Activated naive CD8-positive, alpha-beta T cell (primary cell): Measurements from ENCODE around the gene AKAP8.
"Not testable (repeated sequence)": the region's sequence is repeated elsewhere in the genome, so short reads cannot be mapped to it uniquely, and the experiment has no call there.

ENCODE experiments used
- H3K27ac Mint-ChIP-seq: one replicate; pipeline ENCODE4 v1.8.0; 2021; ENCODE audit warnings: mixed read lengths
- H3K27me3 Mint-ChIP-seq: one replicate; pipeline ENCODE4 v1.8.0; 2021; ENCODE audit warnings: mixed read lengths
- H3K36me3 Mint-ChIP-seq: one replicate; pipeline ENCODE4 v1.8.0; 2021; ENCODE audit warnings: mixed read lengths
- H3K4me1 Mint-ChIP-seq: one replicate; pipeline ENCODE4 v1.8.0; 2021; ENCODE audit warnings: low read depth, mixed read lengths
- H3K4me3 Mint-ChIP-seq: one replicate; pipeline ENCODE4 v1.8.0; 2021; ENCODE audit warnings: mild to moderate bottlenecking, mixed read lengths
- H3K9me3 Mint-ChIP-seq: one replicate; pipeline ENCODE4 v1.8.0; 2021; ENCODE audit warnings: low read depth, mixed read lengths

Gene AKAP8

DNA sequence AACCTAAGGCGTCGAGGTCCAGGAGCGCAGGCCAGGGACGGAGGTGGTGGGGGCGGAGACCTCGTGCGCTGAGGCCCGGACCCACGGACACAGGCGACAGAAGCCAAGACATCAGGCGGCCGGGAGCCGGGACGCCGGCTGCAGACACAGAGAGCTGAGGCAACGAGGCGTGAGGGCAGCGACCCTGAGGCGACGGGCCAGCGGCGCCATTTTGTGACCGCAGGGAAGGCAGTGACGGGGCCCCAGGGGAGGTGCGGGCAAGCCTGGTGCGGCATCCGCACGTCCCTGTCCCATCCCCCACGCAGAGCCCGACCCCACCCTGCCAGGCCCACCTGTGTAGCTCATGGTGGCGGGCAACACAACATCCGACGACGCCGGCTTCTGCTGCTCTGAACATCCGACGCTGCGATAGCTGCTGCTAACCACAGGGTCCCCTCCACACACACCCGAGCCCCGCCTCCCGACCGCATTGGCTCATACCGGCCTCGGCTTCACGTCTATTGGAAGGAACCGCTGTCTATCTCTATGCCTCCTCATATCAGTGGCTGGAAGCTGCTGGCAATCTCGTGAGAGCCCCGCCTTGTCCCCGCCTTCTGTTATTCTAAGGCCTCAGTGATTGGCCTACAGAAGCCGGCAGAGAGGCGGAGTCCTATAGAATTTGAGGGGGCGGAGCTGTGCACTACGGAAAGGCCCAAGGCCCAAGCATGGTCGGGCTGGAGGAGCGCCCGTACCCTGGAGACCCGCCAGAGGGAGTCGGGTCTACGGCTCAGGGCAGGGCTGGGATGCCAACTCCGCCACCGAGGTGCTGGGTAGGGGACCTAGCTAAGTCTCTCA lies 39.2 kb upstream of the AKAP8 start, which contains the start of gene AKAP8L:
Gene AKAP8L, minus strand, starts transcription at position 410 of the 834 bp plus-strand sequence. Its CDS starts 65 bp downstream, at position 345.
- Mint-ChIP-seq H3K4me3 (peak within 1 kb of the TSS; percentile 99), H3K27me3 (no peaks in the 10 kb centered on the region), H3K27ac (peak within 1 kb of the TSS; percentile 98), H3K36me3 (peaks cover 7% of the 10 kb centered on the region), H3K4me1 (peaks cover 44% of the 10 kb centered on the region), H3K9me3 (no peaks in the 10 kb centered on the region)

DNA sequence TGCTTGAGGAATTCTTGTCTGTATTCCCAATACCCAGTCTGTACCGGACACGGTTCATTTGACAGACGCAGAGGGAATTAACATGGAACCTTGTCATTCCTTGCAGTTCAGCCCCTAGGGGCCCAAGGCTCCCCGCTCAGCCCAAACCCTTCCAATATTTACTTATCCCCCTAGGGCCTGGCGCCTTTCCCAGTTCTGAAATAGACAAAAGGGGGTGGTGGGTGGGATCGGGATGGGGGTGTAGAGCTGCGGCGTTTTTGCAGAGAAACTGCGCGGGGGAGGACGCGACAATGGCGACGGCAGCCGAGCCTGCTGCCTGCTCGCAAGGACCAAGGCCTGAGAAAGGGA lies 38.6 kb upstream of the AKAP8 start:
- H3K9me3 Mint-ChIP-seq = no peaks in the 10 kb centered on the region
- H3K27ac Mint-ChIP-seq = peak overlapping the region; percentile 89
- H3K4me3 Mint-ChIP-seq = peak overlapping the region; percentile 99
- no peaks in the 10 kb centered on the region for H3K27me3 Mint-ChIP-seq
- H3K4me1 Mint-ChIP-seq = peaks cover 50% of the 10 kb centered on the region
- peaks cover 3% of the 10 kb centered on the region for H3K36me3 Mint-ChIP-seq

DNA sequence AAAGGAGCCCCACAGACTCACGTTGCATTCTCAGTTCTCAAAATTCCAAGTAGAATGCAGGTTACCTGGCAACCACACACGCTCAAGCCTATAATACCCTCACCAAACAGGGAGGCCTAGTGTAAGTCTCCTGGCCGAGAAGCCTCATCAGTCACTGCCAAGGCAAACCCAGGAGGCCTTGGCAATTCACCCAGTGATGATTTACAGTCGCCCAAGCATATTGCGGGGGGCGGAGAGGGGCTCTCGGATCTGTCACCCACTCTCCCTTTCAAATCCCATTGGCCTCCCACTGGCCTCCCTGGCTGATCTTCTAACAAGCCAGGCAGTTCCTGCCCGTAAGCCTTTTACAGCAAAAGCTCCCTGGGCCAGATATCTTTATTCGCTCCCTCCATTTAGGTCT lies 38.1 kb upstream of the AKAP8 start:
- Mint-ChIP-seq H3K4me3 (peak overlapping the region; percentile 99), H3K27ac (peak overlapping the region; percentile 89), H3K27me3 (no peaks in the 10 kb centered on the region), H3K36me3 (peaks cover 3% of the 10 kb centered on the region), H3K9me3 (no peaks in the 10 kb centered on the region), H3K4me1 (peaks cover 55% of the 10 kb centered on the region)

DNA sequence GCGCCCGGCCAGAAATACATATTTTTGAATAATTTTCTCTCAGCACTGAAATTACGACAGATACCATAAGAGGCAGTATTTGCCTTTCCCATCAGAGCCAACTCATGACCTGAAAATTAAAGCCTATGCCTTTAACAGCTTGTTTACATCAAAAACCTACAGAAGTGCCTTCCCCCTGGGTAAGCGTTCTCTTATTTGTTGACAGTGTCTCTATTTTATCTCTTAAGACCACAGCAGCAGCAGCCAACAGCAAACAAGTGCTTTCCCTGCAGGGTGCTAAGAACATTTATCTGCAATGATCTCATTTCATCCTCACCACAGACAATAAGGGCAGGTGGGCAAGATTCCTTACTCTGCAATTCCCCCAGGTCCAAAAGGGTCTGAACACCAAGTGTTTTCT lies 33.2 kb upstream of the AKAP8 start:
- H3K27ac Mint-ChIP-seq = no peak overlapping the region
- H3K4me1 Mint-ChIP-seq = peaks cover 60% of the 10 kb centered on the region

DNA sequence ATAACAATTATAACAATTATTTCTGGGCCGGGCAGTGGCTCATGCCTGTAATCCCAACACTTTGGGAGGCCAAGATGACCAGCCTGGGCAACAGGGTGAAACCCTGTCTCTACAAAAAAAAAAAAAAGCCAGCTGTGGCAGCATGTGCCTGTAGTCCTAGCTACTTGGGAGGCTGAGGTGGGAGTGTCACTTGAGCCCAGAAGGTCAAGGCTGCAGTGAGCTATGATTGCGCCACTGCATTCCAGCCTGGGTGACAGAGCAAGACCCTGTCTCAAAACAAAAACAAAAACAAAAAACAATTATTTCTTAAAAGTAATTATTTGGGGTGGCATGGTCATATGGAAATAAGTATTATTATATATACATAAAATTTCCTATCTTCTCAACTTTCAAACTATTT lies 31.8 kb upstream of the AKAP8 start:
- H3K36me3 Mint-ChIP-seq, H3K9me3 Mint-ChIP-seq, H3K27ac Mint-ChIP-seq, H3K27me3 Mint-ChIP-seq, H3K4me3 Mint-ChIP-seq: not testable (repeated sequence)
- peaks cover 58% of the 10 kb centered on the region for H3K4me1 Mint-ChIP-seq

More for the DNA sequence above, 33.2 kb upstream of the AKAP8 start:
- Mint-ChIP-seq H3K36me3 (peaks cover 3% of the 10 kb centered on the region), H3K4me3 (no peak overlapping the region), H3K9me3 (no peaks in the 10 kb centered on the region), H3K27me3 (no peaks in the 10 kb centered on the region)

DNA sequence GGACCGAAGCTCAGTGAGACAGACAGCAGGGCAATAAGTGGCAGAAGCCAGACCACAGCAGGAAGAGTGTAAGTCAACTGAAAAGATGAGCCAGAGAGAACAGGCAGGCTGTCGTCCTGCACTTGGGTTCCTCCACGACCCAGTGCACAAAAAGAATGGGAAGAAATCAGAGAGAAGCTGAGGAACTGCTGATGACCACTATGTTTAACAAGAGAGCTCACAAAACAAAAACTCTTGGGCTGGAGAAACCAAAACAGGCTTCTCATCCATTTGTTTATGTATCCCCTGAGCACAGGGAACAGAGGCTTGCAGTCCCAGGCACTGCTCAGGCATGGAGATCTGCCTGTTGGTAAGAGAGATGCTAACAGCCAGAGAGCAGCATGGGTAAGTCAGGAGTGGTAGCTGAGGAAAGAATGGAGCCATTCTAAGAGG lies 25.2 kb upstream of the AKAP8 start:
- Mint-ChIP-seq H3K36me3 (no peaks in the 10 kb centered on the region), H3K27me3 (no peaks in the 10 kb centered on the region)

DNA sequence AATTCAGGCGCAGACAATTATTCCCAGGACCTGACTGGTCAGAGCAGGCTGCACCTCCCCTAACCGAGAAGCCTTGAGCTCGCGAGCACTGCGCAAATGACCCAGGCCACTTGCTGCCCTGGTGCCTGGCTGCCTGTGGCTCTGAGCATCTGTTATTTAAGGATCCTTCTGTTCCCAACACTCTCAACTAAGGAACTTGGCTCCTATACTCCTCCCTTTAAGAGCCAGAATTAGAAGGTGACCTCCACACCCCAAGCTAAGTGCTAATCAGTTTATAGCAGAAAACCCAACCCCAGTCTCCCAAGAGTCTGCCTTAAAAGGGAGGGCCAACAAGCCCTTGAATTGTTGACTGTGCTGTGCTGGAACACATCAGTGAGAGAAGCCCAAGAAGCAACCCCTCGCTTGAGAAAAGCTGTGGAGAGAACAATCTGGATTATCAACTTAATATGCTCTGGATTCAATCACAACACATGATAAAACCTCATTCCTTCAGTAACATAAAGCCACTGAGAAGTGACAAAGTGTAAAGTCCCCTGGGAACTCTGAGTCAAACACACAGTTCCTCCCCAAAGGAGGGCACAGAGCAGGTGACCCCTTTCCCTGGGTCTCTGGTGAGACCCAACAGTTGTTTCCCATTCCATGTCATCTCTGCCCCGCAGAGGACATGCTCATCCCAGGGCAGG lies 24.7 kb upstream of the AKAP8 start:
- no peaks in the 10 kb centered on the region for H3K27me3 Mint-ChIP-seq
- H3K27ac Mint-ChIP-seq = peak overlapping the region; percentile 37
- peaks cover 39% of the 10 kb centered on the region for H3K4me1 Mint-ChIP-seq
- no peaks in the 10 kb centered on the region for H3K9me3 Mint-ChIP-seq
- H3K36me3 Mint-ChIP-seq = no peaks in the 10 kb centered on the region
- no peak overlapping the region for H3K4me3 Mint-ChIP-seq

More for the DNA sequence above, 25.2 kb upstream of the AKAP8 start:
- peak overlapping the region; percentile 37 for H3K27ac Mint-ChIP-seq
- H3K9me3 Mint-ChIP-seq = no peaks in the 10 kb centered on the region
- peaks cover 44% of the 10 kb centered on the region for H3K4me1 Mint-ChIP-seq
- no peak overlapping the region for H3K4me3 Mint-ChIP-seq

DNA sequence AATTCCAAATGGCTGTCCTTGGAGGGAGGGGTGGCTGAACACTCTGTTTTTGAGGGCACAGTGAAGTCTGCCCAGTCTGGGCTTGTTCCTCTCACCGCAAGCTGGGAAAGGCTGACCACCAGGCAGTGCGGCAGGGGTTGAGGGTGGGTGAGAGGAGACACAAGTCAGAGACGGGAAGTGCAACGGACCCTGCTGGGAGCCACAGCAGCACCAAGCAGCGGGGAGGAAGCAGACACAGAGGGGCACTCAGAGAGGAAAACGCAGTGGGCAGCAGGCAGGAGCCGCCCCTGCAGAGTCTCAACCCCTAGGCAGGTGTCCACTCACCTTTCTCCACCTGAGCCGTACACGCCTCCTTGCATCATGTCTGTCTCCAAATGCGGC lies 23.6 kb upstream of the AKAP8 start:
- Mint-ChIP-seq H3K27me3 (no peaks in the 10 kb centered on the region), H3K4me3 (no peak overlapping the region), H3K9me3 (no peaks in the 10 kb centered on the region), H3K4me1 (peaks cover 34% of the 10 kb centered on the region), H3K27ac (no peak overlapping the region), H3K36me3 (no peaks in the 10 kb centered on the region)

DNA sequence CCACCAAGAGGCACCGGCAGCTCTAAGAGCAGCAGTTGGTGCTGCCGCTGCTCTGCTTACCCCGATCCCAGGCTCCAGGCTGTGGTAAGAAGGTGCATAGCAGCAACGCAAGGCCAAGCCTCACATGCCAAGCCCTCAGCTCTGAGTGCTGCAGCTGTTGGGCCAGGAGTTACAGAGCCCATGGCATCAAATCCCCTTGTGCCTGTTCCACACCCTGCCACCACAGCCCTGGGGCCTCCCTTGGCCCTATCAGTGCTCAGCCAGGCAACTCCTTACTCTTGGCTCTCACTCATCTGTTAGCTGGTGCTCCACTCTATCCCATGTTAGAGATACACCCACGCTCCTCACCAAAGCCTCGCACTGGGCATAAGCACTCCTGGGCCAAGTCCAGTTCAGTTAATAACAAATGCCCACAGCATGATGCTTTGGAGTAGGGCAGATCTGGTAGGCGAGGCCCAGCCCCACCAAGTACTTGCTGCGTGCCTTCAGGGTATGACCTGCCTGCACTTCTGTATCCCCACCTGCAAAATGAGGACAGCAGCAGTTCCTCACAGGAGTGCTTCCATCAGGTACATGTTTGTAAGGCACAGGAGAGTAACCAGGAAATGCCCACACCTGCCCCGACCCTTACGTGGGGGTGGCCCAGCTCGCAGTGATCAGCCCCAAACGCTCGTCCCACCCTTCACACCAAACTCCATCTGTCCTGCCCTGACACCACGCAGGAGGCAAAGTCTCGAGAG lies 23.0 kb upstream of the AKAP8 start:
- H3K27ac Mint-ChIP-seq = no peak overlapping the region
- H3K9me3 Mint-ChIP-seq = no peaks in the 10 kb centered on the region
- H3K4me3 Mint-ChIP-seq = no peak overlapping the region
- H3K27me3 Mint-ChIP-seq = no peaks in the 10 kb centered on the region
- no peaks in the 10 kb centered on the region for H3K36me3 Mint-ChIP-seq
- peaks cover 29% of the 10 kb centered on the region for H3K4me1 Mint-ChIP-seq

DNA sequence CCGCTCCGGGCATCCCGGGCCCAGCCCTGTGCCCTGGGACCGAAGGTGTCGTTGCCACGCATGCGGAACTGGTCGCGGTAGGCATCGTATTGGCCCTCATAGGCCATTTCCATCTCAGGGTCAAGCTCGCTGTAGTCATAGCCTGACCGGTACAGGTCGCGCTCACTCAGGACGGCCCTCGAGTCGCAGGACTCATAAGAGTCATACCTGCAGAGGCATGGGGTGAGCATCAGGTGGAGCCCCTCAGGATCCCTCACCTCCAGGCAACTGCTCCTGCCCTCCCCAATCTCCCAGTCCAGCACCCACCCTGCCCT lies 21.8 kb upstream of the AKAP8 start:
- Mint-ChIP-seq H3K27ac (no peak overlapping the region), H3K9me3 (no peaks in the 10 kb centered on the region), H3K27me3 (no peaks in the 10 kb centered on the region), H3K4me1 (peaks cover 20% of the 10 kb centered on the region), H3K4me3 (no peak overlapping the region), H3K36me3 (peaks cover 2% of the 10 kb centered on the region)

DNA sequence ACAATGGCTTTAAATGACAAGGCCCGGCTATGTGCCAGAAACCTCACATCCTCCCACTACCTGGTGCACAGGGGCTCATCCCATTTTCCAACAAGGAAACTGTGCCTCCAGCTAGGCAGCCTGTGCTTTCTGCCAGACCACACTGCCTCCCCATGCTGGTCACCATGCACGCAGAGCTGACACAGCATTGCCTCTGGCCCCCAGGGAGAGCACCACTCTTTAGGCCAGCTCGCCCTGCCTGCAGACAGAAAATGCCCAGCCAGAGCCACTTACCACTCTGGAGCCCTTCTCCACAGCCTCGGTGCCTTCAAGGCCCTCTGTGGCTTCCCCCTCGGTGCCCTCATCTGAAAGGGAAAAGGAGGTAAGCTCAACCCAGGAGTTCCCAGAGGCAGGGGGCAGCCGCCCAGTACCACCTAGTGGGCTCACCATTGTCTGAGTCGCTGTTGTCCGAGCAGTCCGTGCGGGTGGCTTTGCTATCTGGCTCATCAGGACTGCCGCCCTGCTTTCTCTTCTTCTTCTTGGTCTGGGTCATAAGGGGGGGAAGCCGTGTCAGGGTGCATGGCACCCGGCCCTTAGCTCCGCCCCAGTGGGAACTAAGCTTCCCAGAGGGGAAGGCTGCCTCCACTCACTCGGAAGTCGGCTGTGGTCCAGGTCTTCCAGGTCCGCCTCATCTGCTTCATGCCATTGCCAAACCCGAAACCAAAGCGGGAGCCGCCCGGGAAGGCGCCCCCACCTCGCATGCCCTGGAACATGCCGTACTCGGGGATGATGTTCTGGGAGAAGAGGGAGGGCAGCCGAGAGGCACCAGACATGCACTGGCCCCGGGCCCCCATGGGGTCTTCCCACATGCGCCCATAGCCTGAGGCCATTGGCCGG lies 21.2 kb upstream of the AKAP8 start:
- no peaks in the 10 kb centered on the region for H3K9me3 Mint-ChIP-seq
- H3K27ac Mint-ChIP-seq = peak overlapping the region; percentile 34
- H3K4me1 Mint-ChIP-seq = peaks cover 15% of the 10 kb centered on the region
- H3K27me3 Mint-ChIP-seq = no peaks in the 10 kb centered on the region
- peaks cover 7% of the 10 kb centered on the region for H3K36me3 Mint-ChIP-seq
- H3K4me3 Mint-ChIP-seq = no peak overlapping the region

DNA sequence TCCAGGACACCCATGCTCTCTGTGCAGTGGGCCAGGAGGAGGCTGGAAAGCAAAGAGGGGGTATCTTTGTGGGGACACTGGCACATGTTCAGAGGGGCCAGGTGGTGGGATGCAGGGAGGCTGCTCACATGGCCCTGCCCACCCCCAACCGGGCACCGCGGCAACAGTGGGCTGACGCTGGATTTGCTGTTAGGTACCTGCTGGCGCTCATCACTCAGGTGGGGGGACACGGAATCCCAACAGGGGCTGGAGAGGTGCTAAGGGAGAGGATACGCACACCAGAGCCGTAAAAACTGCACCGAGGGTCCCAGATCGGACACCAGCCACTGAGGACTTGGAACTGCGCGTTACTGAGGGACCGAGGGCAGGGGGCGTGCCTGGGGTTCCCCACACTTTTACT lies 20.0 kb upstream of the AKAP8 start:
- no peak overlapping the region for H3K4me3 Mint-ChIP-seq
- no peaks in the 10 kb centered on the region for H3K9me3 Mint-ChIP-seq
- no peaks in the 10 kb centered on the region for H3K27me3 Mint-ChIP-seq
- H3K4me1 Mint-ChIP-seq = peaks cover 9% of the 10 kb centered on the region
- no peak overlapping the region for H3K27ac Mint-ChIP-seq
- H3K36me3 Mint-ChIP-seq = peaks cover 7% of the 10 kb centered on the region

DNA sequence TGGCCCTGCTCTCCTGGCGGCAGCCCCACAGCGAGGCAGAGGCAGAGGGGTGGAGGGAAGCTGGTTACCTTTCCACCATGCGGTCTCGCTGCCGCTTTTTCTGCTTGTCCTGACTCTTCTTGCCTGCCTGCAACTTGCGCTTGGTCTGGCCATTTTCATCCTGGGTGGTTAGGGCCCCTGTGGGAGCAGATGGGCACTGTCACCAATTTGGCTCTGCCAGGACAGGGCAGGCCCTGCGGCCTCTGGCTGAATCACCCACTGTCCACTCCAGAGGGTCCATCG lies 19.6 kb upstream of the AKAP8 start:
- Mint-ChIP-seq H3K4me1 (peaks cover 4% of the 10 kb centered on the region), H3K9me3 (no peaks in the 10 kb centered on the region), H3K27ac (no peak overlapping the region), H3K27me3 (no peaks in the 10 kb centered on the region), H3K4me3 (no peak overlapping the region), H3K36me3 (peaks cover 7% of the 10 kb centered on the region)

DNA sequence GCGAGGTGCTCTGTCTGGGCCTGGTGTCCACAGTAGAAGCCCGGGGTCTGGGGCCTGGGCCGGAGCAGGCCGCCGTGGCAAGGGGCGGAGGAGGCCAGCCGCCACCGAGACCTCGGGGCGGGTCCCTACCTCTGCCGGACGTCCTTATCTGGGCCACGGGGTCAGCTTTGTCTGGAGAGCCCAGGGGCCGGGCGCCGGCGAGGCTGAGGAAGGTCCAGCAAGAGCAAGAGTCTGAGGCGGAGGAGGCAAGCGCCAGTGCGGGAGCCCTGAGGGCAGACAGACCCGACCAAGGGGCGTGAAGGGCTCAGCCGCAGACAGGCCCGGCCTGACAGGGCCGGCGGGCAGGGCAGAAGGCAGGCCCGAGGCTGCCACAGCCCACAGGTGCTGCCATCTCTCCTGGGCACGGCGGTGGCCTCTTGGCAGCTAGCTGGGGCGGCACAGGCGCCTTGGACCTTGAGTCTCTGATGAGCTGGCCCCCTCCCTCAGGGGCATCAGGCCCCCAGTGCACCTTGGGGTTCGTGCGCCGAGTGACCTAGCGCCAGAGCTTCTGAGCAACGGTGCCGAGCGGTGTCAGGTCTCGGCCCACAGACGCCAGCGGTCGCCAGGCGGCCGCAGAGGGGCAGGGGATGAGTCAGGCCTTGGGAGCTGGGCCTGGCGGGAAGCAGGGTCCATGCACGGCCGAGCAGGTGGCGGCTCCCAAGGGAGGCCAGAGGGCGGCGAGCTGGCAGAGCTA lies 19.1 kb upstream of the AKAP8 start:
- peaks cover 4% of the 10 kb centered on the region for H3K4me1 Mint-ChIP-seq
- peaks cover 7% of the 10 kb centered on the region for H3K36me3 Mint-ChIP-seq
- H3K27me3 Mint-ChIP-seq = no peaks in the 10 kb centered on the region
- H3K27ac Mint-ChIP-seq = no peak overlapping the region
- H3K9me3 Mint-ChIP-seq = no peaks in the 10 kb centered on the region
- no peak overlapping the region for H3K4me3 Mint-ChIP-seq
